IPS DF 4.7 (cell line): ENCODE results near the gene EMX2.

ENCODE experiments used
- DNase-seq: peaks from one replicate; pipeline ENCODE4 v3.0.0-alpha.2; 2013; ENCODE audit warnings: low spot score; ENCODE audit errors: extremely low read depth

Gene EMX2

DNA sequence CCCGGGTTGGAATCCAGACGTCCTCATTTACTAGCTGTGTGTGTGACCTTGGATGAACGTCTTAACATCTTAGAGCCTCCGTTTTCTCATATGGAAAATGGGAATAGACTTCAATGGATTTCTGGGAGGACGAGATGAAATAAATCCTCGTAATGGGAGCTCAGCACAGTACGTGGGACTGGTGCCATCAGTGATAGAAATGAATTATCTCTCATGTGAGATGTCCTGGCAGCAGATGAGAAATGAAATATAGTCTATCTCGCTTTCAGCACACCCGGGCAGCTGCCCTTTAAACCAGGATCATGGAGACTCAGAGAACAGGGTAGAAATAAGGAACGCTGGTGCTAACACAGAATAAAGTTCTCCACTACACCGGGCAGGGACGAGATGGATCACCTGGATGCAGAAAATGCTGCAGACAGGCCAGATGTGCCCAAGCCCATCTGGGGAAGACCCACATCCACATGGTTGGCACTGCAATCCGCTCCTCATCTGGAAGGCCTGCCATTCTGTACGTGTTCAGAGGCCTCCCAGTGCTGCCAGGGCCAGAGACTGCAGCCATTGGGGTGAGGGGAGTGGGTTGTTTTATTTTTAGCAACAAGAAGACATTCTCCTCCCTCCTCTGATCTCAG, 11.1 kb upstream of the EMX2 start:
- no peak for DNase-seq

DNA sequence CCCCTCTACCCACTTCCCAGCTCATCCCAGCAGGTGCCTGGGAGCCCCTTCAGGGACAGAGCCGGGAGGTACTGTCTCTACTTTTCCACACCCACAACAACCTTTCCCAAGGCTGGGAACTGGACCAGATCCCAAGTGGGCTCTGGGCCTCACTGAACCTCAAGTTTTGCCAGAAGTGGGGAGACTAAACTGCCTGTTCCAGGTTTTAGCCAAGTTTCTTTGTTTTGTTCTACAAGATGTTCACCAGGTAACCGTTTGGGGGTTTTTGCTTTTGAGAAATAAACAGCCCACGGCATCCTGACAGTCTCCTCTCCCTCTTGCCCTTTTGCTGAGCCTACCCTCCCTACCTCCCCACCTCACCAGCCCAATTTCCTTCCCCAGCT, 10.6 kb upstream of the EMX2 start:
- DNase-seq: no peak

DNA sequence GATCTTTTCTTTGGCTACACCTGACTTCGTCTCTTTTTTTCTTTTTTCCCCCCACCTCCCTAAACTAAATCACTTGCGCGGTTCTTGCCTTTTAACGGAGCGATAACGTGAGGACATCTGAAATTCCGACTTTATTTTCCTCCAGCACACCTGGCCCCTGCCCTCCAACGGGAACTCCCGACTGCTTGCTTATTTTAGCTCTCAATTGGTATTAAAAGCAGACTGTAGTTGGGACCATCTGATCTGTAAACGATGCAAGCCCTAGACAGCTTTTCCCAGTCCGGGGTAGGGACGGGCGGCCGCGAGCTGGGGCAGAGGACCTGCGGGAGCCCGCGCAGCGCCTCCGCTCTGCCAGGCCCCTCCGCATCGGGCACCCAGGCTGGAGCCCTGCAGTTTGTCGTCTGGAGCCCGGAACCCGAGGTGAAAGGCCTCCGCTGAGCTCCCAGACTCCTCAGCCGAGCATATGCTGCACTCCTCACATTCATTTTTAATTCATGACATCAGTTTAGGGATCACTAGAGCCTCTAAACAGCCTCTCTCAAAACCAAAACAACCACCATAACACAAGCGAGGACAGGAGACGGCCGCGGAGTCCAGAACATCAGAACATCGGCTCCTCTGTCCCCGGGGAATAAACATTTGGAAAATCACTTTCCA, 10.0 kb upstream of the EMX2 start:
- no peak for DNase-seq

DNA sequence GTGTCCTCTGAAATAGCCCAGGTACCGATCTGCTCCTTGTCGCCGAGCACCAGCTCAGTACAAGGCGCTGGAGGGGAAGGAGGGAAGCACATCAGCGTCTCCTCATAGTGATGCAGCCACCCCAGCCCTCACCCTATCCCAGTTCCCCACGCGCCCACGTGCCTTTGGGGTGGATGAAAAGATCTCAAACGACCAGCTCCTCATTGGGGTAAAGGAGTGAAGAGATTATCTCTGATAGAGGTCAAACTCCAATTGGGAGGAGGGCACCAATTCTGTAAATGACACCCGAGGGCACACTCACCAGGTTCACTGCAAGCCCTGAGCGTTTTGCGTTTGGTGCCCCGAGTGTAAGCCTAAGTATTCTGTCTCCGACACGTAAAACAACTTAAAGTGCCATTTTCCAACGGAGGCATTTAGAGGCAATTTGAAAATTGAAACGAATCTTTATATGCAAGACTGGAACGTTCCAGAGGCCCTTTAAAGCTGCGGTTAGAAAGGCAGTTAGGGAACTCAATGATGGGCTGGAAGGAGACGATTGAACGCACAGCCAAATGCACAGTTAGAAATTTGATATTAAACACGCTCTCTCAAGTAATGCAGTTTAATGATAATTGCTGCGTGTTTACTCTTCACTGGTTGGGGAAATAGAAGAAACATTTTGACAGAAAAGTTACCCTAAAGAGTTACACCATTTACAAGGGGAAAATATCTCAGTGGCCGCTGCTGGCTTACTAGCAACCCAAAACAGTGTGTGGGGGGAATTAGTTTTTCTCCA, 8.9 kb upstream of the EMX2 start:
- DNase-seq: no peak

DNA sequence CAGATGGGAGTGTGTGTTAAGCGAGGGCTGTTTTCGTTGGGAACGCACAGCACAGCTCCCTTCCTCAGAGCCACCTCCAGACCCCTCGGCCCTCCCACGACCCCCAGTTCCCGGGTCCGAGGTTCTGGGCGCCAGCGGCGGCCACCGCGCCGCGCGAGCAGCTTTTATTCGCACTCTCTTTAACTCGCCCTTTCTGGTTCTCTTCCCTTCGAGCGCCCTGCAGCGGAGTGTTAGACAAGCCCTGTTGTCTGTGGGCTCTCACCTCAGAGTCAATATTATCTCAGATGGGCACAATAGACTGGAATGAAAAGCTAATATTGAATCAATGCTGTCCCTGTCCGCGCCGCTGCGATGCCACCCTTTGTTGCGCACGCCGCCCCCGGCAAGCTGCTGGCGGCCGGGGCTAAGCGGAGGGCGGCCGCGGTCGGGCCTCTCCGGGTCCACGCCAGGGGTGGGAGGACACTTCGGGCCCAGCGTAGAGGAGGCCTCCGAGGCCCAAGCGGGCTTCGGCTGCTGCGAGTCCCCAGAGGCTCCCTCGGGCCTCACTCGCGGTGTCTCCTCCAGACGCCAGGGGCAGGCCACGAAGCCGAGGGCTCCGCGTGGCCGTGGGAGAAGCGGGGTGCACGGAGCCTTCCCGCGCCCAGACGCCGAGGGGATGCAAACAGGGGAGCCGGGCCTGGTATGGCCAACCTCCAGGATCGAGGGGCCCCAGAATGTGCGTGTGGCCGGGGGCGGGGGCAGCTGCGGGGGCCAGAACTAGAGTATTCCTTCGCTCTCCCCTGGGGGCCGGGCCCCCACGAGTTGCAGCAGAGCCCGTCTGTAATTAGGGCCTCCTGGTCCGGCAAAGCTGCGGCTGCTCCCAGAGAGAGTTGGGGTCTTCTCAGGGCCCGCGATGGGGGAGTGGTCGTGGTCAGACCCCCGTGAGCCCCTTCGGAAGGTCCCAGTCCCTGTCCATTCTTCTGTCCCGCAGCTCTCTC, 7.9 kb upstream of the EMX2 start:
- DNase-seq: no peak

- no peak for DNase-seq
Measured at GRCh38 chr10:117535298-117536071, 7.1 kb upstream of the EMX2 start.

GRCh38 chr10:117536072-117536865, 6.3 kb upstream of the EMX2 start:
- DNase-seq: no peak

GRCh38 chr10:117536866-117537435, 5.6 kb upstream of the EMX2 start:
- DNase-seq: no peak

DNA sequence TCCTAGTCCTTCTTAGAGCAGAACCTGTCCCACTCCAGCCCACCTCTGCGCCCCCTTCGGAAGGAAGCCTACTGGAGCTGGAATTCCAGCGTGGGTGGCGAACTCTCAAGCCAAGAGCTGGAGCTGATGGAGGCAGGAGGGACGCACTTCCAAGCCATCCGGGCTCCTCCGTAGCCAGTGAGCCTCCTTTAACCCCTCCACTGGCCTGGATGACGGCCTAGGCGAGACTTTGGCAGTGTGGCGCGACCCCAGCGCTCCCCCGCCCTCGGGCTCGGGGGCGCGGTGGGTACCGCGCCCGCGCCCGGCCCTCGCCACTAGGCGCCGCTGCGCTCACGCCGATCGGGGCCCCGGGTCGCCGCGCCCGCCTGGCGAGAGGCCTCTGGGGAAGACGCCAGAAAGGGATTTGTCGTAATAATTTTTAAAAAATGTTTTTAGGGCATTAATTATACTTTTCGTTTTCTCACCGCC, 5.1 kb upstream of the EMX2 start:
- DNase-seq: no peak

DNA sequence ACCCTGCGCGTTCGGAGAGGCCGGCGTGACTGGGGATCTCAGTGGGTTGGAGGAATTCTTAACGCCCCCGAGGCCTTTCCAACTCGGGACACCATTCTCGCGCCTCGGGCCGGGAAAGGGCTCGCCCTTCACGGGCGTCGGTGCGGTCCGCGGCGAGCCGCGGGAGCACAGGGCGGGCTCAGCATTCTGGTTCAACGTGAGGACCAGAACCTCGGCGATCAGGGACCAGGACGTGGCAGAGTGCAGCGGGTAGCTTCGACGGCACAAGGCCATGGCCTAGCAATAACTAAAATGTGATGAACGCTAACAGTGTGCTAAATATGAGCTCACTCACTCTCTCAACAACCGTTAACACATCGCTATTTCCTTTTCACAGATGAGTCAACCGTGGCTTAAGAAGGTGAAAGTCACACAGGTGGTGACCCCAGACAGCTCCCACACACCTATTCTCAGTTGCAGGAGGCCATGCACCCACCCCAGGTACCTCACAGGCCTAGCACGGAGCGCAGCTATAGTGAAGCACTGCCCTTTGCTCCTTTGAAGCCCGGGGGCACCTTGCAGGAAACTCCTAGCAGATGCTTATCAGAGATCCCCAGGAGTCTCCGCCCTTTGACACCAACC, 4.5 kb upstream of the EMX2 start:
- DNase-seq: no peak

GRCh38 chr10:117539361-117539773, 3.2 kb upstream of the EMX2 start:
- DNase-seq: no peak

GRCh38 chr10:117539903-117540639, 2.5 kb upstream of the EMX2 start:
- DNase-seq: no peak

GRCh38 chr10:117540640-117541404, 1.7 kb upstream of the EMX2 start:
- DNase-seq: no peak

DNA sequence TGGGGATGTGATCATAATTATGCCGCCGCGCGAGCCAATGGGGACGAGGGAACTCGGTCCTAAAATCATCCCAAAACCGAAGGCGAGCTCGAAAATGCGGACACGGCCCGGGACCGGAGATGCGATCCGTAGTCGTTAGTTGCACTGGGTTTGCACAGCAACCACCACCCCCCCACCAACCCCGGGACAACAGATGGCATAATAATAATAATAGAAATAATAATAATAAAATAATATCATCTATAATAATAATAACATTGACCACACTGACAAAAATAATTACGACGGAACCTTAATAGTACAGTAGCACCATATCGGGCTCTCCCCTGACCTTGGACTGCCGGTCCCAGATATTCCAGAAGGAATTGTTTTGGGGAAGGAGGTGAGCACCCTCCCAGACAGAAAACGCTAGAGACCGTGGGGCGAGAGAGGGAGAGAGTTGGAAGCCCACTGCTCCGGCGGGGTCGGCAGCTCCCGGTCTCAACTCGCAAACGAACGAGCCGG, 1.1 kb upstream of the EMX2 start:
- no peak for DNase-seq

GRCh38 chr10:117541909-117542705, 439 bp upstream of the EMX2 start:
- no peak for DNase-seq

GRCh38 chr10:117543225-117544003, 868 bp downstream of the EMX2 start:
- no peak for DNase-seq
